Mucosa of gallbladder (tissue), 1 donor: ENCODE measurements around the gene PDRG1. TPM values are rescaled to one million over a fixed set of nuclear protein-coding genes. Genes with fewer than 3 reads are reported as not detected.
"Not testable (repeated sequence)": the region's sequence is repeated elsewhere in the genome, so short reads cannot be mapped to it uniquely, and the experiment has no call there.

Experiments used
- DNase-seq: peaks from one replicate; pipeline ENCODE4 v3.0.0-alpha.2; 2020; ENCODE audit warnings: low spot score
- total RNA-seq: library from RNA; stranded (reverse); gene quantifications from one replicate; pipeline ENCODE4 v1.2.1, GENCODE V29; 2021
- donor health status: DM: no; HTN: no; CAD: no.

Gene PDRG1
- total RNA-seq, 1 donor from 2014 or later: 12.1 TPM

DNA sequence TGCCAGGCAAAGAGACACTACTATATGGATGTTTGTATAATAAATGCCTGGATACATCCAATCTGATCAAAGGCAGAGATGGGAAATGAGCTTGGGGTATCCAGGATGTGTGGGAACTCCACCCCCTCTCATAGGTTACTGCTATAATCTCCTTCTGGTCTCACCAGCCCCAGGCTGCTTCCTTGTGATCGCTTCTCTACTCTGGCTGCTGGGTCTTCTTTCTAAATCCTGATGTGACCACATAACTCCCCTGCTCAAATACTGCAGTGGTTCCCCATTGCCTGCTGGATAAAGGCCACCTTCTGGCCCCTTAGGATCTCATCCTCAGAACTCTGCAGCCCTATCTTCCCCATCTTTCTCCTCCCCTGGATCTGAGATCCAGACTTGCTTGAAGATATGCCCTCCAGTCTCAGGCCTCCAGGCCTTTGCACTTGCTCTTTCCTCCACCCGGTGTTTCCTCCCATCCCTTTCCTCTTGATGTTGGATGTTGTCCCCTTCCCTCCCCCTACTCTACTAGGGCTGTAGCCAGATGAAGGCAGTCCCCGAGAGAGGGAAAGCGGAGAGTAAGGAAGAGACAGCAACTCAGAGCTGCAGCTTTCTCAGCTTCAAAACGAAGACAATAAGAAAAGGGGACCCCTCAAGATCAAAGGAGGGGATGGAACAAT, 15.3 kb upstream of the PDRG1 start:
- DNase-seq: no peak

DNA sequence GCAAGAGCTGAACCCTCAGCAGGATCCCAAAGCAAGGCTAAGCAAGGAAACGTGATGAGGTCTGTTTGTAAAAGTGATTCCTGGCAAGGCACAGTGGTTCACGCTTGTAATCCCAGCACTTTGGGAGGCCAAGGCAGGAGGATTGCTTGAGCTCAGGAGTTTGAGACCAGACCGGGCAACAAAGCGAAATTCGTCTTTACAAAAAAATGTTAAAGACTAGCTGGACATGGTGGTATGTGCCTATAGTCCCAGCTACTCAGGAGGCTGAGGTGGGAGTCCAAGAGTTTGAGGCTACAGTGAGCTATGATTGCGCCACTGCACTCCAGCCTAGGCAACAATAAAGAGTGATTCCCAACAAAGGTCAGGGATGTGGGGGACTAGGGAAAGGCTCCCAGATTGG, 12.0 kb upstream of the PDRG1 start:
- DNase-seq: no peak

DNA sequence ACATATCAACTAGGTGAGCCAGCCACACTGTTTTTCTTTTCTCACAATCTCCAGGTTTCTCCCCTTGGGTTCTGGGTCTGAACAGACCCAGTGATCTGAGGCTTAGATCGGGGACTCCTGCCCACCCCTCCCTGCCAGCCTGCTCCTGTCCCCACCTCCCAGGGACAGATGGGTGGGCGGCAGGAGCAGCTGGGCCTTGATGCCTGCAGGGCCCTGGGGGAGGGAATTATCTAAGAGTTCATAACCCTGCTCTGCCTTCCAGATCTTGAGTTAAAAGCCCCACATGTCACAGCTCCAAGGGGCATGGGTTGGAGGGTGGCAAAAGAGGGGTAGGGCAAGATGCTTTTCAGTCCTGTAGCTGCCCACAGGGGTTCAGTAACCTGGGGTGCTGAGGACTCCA, 10.9 kb upstream of the PDRG1 start:
- DNase-seq: no peak

DNA sequence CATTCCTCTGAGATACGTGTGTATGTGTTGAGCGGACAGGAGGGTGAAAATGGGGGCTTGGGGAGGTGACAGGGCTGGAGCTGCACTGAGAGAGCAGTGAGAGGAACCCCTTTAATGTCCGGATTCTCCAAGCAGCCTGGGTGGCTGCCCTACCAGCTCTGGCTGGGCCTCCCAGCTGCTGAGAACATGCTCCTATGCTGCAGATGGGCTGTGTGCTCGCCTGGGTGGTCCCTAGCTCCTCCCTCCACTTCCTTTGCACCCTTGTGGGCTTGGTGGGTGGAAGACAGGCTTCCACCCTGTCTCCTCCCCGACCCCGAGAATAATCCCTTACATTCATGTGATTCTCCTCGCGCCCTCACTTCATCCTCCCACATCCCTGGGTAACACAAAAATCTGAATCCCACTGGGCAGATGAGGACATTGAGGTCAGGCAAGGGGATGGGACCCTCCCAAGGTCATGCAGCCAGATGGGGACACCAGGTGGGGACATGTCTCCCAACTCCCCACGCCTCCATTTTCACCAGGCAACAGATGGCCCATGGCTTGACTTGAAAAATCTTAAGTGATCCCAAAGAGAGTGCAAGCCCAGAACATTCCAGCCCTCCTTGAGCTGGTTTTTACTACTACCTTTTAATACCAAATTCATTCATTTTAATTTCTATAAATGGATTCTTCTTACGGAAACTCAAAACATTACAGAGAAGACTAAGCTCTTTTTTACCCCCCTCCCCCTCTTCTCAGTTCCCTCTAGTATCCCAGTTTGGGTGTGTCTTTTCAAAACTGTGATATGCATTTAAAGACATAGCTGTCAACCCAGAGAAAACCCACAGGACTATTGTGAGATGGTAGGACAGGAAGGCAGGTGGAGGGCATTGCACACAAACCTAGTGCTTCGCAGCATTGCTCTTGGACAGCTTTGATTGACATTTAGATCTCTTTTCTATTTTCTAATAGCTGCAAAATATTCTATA, 5.0 kb upstream of the PDRG1 start:
- no peak for DNase-seq

DNA sequence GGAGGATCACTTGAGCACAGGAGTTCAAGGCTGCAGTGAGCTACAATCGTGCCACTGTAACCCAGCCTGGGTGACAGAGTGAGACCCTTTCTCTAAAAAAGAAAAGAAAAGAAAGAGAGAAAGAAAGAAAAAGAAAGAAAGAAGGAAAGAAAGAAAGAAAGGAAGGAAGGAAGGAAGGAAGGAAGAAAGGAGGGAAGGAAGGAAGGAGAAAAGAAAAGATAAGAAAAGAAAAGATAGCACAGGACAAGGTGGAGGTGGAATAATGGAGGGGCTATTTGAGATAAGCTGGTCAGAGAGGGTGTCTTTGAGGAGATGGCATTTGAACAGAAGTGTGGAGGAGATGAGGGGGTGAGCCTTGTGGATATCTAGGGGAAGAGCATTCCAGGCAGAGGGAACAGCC, 2.7 kb upstream of the PDRG1 start:
- no peak for DNase-seq

DNA sequence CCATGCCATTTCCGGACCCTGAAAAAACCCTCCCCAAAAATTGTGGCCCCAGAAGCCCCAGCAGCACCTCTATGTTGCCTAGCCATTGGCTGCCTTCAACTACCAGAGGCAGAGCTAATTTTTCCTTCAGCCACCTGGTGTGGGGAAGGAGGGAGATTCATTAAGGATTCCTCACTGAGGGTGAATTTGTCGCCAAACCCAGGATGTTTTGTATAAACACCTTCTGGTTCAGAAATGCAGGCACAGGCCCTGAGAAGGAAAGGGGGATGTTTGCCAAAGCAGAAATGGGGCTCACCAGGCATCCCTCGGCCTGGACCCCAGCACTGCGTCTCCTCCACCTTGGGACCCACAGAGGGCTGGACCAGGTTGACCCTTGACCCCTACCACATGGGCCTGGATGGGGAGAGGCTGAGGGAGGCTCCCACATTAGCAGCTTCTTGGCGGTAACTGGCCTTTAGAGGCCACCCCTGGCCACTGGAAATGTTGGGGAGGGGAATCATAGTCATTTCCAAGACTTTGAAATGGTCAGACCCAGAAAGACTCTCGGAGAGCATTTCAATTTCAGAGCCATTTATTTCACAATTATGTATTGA, 1.8 kb upstream of the PDRG1 start:
- DNase-seq: no peak

DNA sequence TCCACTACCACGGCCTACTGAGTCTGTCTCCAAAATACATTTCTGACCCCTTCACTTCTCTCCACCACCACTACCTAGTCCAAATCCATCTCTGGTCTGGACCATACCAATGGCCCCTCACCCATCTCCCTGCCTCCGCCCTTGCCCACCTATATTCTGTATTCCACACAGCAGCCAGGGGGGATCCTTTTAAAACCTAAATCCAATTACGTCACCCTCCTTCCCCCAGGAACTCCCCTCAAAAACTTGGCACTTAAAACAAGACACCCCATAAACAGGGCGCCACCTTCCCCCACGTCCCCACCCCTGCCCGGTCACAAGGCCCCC, 680 bp downstream of the PDRG1 start:
- DNase-seq: no peak

DNA sequence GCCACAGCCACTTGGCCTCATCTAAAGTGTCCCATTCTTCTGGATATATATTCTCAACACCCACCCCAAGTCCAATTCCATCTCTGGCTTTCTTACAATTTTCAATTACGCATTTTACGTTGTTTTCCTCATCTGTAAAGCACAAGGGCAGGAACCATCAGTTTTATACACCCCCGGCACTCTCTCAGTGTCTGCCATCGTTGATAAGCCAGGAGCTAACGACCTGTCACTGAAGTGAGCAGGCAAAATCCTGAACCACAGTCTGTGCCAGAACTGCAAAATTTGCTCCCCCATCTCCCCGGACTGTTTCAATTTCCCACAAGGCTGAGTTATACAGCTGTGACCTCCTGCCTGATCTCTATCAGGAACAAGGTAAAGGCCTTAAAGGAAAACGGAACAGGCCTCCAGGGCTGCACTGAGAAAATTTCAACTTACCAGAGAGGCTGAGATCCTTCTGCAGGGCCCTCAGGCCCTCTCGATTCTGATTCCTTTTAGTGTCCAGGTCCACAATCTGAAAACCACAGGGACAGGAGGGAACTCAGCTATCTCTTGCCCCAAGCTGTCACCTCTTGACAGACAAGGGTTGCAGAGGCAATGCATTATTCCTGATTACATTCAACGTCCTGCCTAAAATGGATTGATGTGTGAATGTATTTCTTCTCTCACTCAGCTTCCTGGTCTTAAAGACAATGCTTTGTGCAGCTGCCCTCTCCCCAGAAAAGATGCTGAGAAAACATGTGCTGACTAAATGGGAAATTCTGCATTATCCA, 1.8 kb downstream of the PDRG1 start:
- DNase-seq: no peak

DNA sequence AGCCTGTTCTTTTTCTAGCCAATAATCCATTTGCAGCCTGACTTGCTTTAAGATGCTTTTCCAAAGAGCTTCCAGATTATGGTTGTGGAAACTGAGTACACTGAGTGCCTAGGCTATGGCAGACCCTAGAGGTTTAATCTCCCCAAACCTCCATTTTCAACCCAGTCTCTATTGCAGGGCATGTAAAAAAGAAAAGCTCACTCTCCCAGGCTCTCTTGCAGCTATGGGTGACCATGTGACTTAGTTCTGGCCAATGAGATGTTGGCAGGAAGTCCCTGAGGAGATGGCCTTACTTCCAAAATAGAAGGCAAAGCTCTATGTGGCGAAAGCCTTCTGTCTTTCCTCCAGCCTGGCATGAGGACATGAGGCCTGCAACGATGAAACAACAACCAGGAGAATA, 3.8 kb downstream of the PDRG1 start:
- no peak for DNase-seq

DNA sequence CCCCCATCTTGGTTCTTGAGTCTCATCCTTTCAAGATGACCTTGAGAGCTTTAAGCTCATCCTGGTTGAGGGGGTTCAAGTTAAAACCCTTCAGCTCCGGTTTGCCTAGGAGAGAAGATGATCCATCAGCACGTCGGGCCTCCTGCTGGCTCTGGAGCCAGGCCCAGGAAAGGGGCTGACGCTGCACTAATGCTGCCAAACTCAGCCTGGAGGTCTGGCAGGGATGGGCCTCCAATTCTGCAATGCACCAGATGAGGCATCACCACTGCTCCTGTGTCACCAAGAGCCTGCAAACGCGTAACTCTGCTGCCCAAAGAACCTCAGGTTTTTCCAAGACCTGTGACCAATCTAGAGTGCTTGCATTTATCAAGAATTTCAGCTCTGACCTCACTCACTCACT, 6.1 kb downstream of the PDRG1 start:
- no peak for DNase-seq

DNA sequence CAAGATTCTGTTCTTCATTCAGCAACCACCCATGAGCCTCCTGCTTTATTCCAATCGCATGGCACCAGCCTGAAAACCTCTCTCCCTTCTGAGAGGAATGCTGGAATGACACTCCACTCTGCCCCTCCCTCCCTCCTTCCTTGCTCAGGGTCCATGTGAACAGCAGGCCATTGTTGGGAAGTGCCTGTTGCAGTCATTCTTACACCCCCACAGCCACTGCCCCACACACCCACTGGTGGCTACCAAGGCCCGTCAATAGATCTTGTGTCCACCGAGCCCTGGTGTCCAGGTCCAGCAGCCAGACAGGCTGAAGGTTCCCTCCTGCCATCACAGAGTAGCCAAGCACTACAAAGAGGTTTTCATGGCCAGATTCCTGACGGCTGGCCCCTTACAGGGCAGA, 6.5 kb downstream of the PDRG1 start:
- no peak for DNase-seq

DNA sequence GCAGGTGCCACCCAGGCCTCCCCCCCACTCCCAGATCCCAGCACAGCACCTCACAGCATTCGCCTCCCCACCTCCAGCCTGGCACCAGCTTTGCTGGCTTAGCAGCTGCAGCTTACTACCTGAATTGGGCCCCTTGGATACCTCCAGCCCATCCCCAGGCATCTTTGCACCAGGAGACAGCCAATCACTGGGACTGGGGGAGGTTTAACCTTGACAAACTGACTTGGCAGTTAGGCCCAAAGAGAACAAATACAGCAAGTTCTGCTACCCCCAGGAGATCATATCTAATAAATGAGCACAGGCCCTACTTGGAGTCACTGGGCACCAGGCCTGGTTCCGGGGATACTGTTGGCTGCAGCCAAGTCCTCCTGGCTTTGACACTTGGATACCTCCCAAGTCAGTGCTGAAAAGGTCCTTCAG, 8.8 kb downstream of the PDRG1 start:
- no peak for DNase-seq

DNA sequence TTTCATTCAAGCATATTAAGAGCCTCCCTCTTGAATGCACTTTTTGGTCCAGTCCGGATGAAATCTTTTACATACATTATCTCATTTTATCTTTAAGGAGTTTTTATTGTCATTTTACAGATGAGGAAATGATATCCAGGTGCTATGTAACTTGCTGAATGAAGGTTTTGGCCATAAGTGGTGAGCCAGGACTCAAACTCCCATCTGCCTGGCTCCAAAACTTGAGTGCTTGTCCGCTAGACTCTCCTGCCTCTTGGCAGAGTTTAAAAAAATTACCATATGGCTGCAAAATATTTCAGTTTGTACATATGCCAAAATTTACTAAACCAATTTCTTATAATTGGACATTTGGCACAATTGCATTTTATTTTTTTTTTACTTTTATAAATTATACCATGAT, 12.2 kb downstream of the PDRG1 start:
- DNase-seq: no peak

DNA sequence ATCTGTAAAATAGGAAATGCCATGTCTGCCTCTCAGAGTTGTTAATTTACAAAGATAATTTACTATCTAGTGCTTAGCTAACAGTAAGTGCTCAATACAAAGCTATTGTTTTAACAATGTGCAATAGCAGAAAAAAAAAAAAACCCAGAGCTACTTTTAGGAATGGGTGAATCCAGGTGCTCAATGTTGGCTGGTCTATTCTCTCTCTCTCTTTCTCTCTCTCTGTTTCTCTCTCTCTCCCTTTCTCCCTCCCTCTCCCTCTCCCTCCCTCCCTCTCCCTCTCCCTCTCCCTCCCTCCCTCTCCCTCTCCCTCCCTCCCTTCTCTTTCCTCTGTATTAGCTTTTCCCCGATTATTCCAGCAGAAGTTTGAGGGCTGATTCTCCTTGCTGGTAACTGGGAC, 14.0 kb downstream of the PDRG1 start:
- DNase-seq: no peak

DNA sequence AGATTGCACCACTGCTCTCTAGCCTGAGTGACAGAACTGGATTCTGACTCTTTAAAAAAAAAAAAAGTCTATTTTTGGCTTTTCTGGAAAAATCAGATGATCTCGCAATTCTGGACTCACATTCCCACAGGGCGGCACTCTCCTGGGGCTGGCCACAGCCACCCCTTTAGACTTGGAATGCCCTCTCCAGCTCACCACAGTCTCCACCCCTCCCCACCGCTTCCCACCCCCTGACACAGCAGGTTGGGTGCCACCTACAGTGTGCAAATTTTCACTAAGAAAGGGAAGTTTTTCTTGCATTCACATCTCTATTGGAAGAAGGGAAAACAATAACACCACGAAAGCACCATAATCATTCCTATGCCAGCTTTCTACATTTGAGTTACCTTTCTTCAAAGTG, 15.4 kb downstream of the PDRG1 start:
- DNase-seq: no peak

DNA sequence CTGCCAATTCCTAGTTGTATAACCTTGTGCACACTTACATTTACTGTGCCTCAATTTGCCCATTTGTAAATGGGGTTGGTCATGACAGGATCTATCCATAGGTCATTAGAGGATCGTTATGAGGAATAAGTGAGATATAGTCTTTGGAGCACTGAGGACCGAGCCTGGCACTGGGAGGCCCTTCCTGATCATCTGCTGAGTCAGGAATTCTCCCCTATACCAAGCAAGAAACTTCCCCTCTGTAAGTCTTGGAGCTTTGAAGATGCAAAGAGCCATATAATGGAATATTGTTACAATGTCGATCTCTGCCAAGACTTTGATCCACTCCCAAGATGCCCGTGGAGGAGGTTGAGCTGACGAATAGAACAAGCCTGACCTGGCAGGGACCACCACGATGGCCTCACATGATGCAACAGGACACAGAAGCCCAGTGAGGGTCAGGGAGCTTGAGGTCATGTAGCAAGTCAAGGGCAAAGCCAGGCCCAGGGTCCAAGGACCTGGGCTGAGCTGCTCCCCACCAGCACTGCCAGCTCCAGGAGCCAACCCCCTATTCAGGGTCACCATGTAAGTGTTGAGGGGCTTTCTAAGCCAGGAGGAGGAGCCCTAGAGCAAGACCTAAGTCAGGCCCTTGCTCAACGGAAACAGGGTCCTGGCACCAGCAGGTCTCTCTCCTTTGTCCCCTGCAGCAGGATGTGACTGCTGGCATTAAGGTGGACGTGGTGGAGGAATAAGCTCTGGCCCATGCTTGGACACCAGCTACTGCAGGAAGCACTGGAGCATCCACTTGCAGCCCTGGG, 16.7 kb downstream of the PDRG1 start:
- no peak for DNase-seq

DNA sequence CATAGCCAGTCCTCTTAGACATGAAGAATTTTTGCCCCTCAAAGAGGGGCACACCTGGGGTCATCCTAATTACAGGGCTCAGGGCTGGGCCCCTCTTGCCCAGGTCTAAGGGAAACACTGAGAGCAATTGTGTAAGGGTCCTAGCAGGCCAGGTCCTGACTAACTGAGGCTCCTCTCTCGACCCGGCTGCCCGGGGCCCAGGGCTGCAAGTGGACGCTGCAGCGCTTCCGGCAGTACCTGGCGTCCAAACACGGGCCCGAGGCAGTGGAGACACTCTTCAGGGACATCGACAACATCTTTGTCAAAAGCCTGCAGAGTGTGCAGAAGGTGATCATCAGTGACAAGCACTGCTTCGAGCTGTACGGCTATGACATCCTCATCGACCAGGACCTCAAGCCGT, 17.4 kb downstream of the PDRG1 start:
- DNase-seq: no peak

DNA sequence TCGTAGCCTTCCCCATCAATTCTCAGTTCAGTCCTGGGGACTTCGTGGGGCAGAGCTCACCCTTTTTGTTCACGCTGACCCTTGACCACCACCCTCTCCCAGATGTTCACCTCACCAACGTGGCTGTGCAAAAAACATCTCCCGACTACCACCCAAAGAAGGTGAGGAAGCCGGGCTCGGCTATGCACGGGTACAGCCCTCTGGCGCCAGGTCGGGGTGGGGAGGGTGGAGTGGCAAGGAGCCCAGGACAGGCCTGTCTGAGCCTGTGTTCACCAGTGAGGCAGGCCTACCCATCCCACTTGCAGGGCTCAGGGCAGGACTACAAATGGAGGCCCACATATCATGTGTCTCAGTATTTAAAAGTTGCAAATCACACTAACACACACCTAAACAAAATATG, 18.1 kb downstream of the PDRG1 start:
- no peak for DNase-seq

DNA sequence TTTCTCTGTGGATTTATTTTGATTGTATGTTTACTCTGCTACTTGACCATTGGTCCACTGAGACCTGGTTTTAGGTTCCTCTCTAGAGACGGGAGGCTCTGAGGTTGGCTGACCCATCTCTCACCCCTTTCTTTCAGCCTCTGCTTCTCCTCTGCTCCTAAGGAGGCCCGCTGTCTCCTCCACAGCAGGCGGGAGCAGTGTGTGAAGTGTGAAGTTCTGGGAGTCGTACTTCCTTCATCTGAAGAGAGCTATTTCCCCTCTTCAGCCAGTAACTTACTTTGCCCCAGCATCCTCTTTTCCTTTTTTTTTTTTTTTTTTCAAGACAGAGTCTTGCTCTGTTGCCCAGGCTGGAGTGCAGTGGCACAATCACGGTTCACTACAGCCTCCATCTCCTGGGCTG, 21.1 kb downstream of the PDRG1 start:
- no peak for DNase-seq

DNA sequence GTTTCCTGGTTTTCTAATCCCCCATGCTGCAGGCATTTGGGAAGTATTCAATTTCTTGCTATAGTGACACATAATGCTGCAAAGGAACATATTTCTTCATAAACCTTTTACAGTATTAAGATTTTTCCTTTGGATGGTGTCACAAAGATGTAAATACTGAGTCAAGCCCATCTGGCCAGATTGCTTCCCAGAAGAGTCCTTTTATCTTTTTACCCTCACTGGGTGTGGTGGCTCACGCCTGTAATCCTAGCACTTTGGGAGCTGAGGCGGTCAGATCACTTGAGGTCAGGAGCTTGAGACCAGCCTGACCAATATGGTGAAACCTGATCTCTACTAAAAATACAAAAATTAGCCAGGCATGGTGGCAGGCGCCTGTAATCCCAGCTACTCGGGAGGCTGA, 22.2 kb downstream of the PDRG1 start:
- DNase-seq: not testable (repeated sequence)

DNA sequence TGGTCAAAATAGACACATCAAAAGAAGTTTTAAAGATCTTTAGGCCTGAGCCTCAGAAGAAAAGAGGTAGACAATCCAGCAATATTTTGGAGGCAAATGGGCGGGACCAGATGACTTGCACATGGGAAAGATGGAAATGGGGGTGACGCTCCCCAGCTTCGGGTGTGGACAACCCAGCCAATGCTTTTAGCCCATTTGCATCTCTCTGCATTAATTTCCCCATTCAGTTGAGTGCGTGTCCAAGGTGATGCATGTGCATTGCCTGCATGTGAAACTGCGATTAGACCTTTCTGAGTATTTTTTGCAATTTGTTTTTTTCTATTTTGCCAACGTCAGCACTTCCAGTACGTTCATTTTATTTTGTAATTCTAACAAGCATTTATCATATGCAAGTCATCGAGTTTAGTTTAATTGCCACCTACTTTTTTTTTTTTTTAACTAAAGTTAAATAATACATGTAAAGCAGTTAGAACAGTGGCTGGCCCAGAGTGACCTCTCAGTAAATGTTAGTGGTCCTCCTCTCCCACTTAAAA, 24.2 kb downstream of the PDRG1 start:
- no peak for DNase-seq
